ENCODE measurements around the gene GPATCH2.

The GPATCH2 gene

GRCh38 chr1:217563179-217563578 lies 67.7 kb downstream of the GPATCH2 start:
- H3K4me3 ChIP-seq (ENCODE audit: low read depth, low read length) = no peak overlapping the region
- H3K27me3 ChIP-seq (ENCODE audit: insufficient read depth, low read depth, severe bottlenecking) = no peaks in the 10 kb centered on the region
- TF ChIP-seq, protein P1, sequence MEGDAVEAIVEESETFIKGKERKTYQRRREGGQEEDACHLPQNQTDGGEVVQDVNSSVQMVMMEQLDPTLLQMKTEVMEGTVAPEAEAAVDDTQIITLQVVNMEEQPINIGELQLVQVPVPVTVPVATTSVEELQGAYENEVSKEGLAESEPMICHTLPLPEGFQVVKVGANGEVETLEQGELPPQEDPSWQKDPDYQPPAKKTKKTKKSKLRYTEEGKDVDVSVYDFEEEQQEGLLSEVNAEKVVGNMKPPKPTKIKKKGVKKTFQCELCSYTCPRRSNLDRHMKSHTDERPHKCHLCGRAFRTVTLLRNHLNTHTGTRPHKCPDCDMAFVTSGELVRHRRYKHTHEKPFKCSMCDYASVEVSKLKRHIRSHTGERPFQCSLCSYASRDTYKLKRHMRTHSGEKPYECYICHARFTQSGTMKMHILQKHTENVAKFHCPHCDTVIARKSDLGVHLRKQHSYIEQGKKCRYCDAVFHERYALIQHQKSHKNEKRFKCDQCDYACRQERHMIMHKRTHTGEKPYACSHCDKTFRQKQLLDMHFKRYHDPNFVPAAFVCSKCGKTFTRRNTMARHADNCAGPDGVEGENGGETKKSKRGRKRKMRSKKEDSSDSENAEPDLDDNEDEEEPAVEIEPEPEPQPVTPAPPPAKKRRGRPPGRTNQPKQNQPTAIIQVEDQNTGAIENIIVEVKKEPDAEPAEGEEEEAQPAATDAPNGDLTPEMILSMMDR (IDR thresholded peaks at IDR 0.05; ENCODE audit: low read depth, low read length) = no peak
- no peak overlapping the region for H3K27ac ChIP-seq
- DNase-seq = no peak
- no peaks in the 10 kb centered on the region for H3K9me3 ChIP-seq (ENCODE audit: severe bottlenecking)
- H3K36me3 ChIP-seq = no peaks in the 10 kb centered on the region

DNA sequence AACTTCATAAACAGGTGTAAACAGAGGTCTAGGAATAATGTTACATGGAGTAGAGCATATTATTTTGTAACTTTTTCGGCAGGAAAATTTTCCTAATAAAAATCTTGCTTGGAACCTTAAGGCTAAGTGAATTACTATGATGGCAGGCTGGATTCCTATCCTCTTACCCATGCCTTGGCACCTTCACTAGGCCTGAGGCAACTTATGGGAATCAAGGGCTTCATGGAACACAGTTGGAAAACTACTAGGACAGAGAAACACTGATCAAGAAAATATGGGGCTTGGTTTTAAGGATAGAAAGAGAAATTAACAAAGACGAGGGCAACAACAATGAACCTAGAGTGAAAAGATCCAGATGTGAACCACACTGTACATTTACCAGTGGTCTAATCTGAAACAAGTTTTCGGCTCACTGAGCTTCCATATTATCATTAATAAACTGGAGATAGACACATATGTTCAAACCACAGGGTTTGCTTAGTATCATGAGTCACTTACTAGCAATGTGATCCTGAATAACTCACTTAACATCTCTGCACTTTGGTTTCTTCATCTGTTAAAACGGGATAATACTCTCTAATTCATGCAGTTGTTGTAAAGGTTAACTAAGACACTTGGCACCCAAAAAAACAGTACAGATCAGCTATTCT lies 68.5 kb downstream of the GPATCH2 start:
- Histone ChIP-seq H3K36me3 (no peaks in the 10 kb centered on the region), H3K27ac (no peak overlapping the region), H3K4me3 (ENCODE audit: low read depth, low read length) (no peak overlapping the region), H3K9me3 (ENCODE audit: severe bottlenecking) (no peaks in the 10 kb centered on the region), H3K27me3 (ENCODE audit: insufficient read depth, low read depth, severe bottlenecking) (no peaks in the 10 kb centered on the region)
- DNase-seq = no peak
- TF ChIP-seq, protein P1 (IDR thresholded peaks at IDR 0.05; ENCODE audit: low read depth, low read length) = no peak

DNA sequence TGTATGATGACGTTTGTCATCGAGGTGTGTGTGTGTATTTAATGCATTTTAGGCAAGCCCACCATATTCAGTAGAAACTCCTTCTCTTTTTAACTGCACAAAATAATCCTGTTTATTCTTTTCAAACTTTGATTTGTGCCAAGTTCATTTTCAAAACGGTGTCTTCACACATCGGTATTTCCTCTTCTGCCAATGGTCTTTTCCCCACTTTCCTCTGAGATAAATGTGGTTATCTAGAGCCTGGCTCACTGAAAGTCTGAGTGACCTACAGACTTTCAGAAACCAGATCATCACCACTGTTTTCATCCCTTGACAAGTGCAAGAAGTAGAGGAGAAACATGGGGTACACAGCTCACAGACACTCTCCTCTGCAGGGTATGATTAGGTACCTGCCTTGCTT lies 69.4 kb downstream of the GPATCH2 start:
- Histone ChIP-seq H3K27me3 (ENCODE audit: insufficient read depth, low read depth, severe bottlenecking) (no peaks in the 10 kb centered on the region), H3K27ac (no peak overlapping the region), H3K36me3 (no peaks in the 10 kb centered on the region), H3K9me3 (ENCODE audit: severe bottlenecking) (no peaks in the 10 kb centered on the region), H3K4me3 (ENCODE audit: low read depth, low read length) (no peak overlapping the region)
- TF ChIP-seq, protein P1 (IDR thresholded peaks at IDR 0.05; ENCODE audit: low read depth, low read length) = no peak
- DNase-seq = no peak

DNA sequence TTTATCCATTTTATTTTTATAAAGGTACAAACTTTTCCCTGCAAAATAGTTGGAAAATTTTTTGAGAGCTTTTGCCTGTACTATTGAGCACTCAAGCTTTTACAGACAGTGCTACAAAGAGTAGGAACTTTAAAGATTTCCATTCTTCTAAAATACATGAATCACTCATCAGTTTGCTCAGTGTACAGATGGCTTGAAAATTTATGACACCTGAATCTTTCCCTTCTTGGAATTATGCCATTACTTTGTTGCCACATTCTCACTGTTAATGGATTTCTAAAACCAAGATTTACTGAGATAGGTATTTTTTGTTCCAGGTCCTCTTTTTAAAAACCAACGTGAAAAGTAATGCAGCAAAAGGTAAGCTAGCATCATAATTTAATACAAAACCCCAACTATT lies 76.0 kb downstream of the GPATCH2 start:
- TF ChIP-seq, protein P1 (IDR thresholded peaks at IDR 0.05; ENCODE audit: low read depth, low read length) = no peak
- DNase-seq = no peak
- Histone ChIP-seq H3K4me3 (ENCODE audit: low read depth, low read length) (no peak overlapping the region), H3K9me3 (ENCODE audit: severe bottlenecking) (no peaks in the 10 kb centered on the region), H3K36me3 (no peaks in the 10 kb centered on the region), H3K27ac (no peak overlapping the region), H3K27me3 (ENCODE audit: insufficient read depth, low read depth, severe bottlenecking) (no peaks in the 10 kb centered on the region)

DNA sequence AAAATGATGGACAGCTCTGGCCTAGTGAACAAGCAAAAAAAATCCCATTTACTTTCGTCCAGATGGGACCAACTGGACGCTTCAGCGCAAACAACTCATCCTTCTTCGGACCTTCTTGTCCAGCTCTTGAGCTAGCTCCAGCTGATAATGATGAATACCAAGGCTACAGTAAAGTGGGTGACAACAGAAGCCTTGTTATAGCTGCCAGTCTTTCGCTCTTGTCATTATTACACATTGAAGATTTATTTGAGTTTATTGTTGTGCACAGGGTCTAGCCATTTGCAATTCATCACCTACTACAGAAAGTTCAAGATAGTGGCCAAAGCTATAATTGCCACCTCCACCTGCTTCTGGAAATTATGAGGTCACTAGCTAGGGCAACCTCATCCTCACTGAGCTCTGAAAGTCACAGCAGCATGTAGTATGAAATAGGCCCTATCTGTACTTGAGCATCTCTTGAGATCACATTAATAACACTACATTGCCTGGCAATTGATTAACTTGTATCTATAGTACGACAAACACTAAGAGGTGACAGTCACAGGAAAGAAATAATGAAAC lies 76.9 kb downstream of the GPATCH2 start:
- no peaks in the 10 kb centered on the region for H3K36me3 ChIP-seq

More for the DNA sequence above, 76.9 kb downstream of the GPATCH2 start:
- H3K9me3 ChIP-seq (ENCODE audit: severe bottlenecking) = no peaks in the 10 kb centered on the region
- H3K27me3 ChIP-seq (ENCODE audit: insufficient read depth, low read depth, severe bottlenecking) = no peaks in the 10 kb centered on the region
- TF ChIP-seq, protein P1 (IDR thresholded peaks at IDR 0.05; ENCODE audit: low read depth, low read length) = no peak
- no peak for DNase-seq
- no peak overlapping the region for H3K4me3 ChIP-seq (ENCODE audit: low read depth, low read length)
- no peak overlapping the region for H3K27ac ChIP-seq

Measured in WERI-Rb-1 (cell line).